Keratinocyte (primary cell): ENCODE data around the gene PRKCZ. TPM values are rescaled to one million over a fixed set of nuclear protein-coding genes. Genes with fewer than 3 reads are reported as not detected.

Experiments used
- DNase-seq: peaks from one replicate; pipeline ENCODE4 v3.0.0-alpha.2; 2011; ENCODE audit warnings: low read depth, missing footprints, low spot score
- FAIRE-seq: peaks from 2 replicates; lab custom pipeline; 2011; peaks lifted over from hg19 to GRCh38; lab: Jason Lieb, UNC
- H2AFZ ChIP-seq: 2 replicates; pipeline ENCODE4 v1.6.0; 2012; ENCODE audit warnings: low read length, control low read depth, inconsistent platforms; ENCODE audit not compliant: control insufficient read depth
- H3K27ac ChIP-seq: 2 replicates; pipeline ENCODE4 v1.5.1; 2011; ENCODE audit warnings: low read length; ENCODE audit not compliant: control insufficient read depth, insufficient read depth
- H3K27me3 ChIP-seq: 3 replicates; pipeline ENCODE4 v1.6.0; 2011; ENCODE audit warnings: low read length; ENCODE audit not compliant: control insufficient read depth, insufficient read depth; ENCODE audit errors: extremely low read depth
- H3K36me3 ChIP-seq, 2 experiments: 2 replicates in 1 of 2; 3 replicates in 1 of 2; pipeline ENCODE4 v1.5.1; 2011; ENCODE audit warnings: low read length in 2 of 2, mild to moderate bottlenecking in 1 of 2; ENCODE audit not compliant: control insufficient read depth in 2 of 2, insufficient read depth in 2 of 2; ENCODE audit errors: extremely low read depth in 1 of 2
- H3K4me1 ChIP-seq: 3 replicates; pipeline ENCODE4 v1.5.1; 2011; ENCODE audit warnings: low read length; ENCODE audit not compliant: control insufficient read depth, insufficient read depth; ENCODE audit errors: extremely low read depth
- H3K4me2 ChIP-seq: 3 replicates; pipeline ENCODE4 v1.6.0; 2011; ENCODE audit warnings: low read depth, low read length; ENCODE audit not compliant: control insufficient read depth, insufficient read depth; ENCODE audit errors: extremely low read depth
- H3K4me3 ChIP-seq, 3 experiments: fragments of 200-600 bp in 1 of 3; sonication (generic) in 1 of 3; 2 replicates in 2 of 3; 3 replicates in 1 of 3; pipeline ENCODE4 v1.5.1; 2011 to 2016; ENCODE audit warnings: low read length in 3 of 3, mild to moderate bottlenecking in 3 of 3, control low read depth in 2 of 3, inconsistent platforms in 1 of 3, low read depth in 1 of 3, mixed read lengths in 1 of 3, mixed run types in 1 of 3, moderate library complexity in 1 of 3; ENCODE audit not compliant: control insufficient read depth in 2 of 3, insufficient read depth in 2 of 3; ENCODE audit errors: extremely low read depth in 1 of 3
- H3K79me2 ChIP-seq: 2 replicates; pipeline ENCODE4 v1.6.0; 2012; ENCODE audit warnings: low read length; ENCODE audit not compliant: control insufficient read depth, insufficient read depth
- H3K9ac ChIP-seq: 3 replicates; pipeline ENCODE4 v1.6.0; 2011; ENCODE audit warnings: low read length; ENCODE audit not compliant: control insufficient read depth, insufficient read depth; ENCODE audit errors: extremely low read depth
- H3K9me1 ChIP-seq: 3 replicates; pipeline ENCODE4 v1.6.0; 2011; ENCODE audit warnings: low read length; ENCODE audit not compliant: control insufficient read depth, insufficient read depth; ENCODE audit errors: extremely low read depth
- H3K9me3 ChIP-seq: 2 replicates; pipeline ENCODE4 v1.5.1; 2012; ENCODE audit warnings: low read depth, low read length; ENCODE audit not compliant: control insufficient read depth
- H4K20me1 ChIP-seq: 3 replicates; pipeline ENCODE4 v1.6.0; 2011; ENCODE audit warnings: low read length; ENCODE audit not compliant: control insufficient read depth, insufficient read depth; ENCODE audit errors: extremely low read depth
- EZH2 ChIP-seq: IDR thresholded peaks from one replicate; pipeline ENCODE4 v1.6.1; 2012; ENCODE audit warnings: inconsistent platforms, mild to moderate bottlenecking, low read length, moderate library complexity
- dilution Hi-C: fragments of 300-500 bp; cut with MboI; formaldehyde crosslinking; loops from one replicate; pipeline ENCODE4 v1.7.0; 2020; ENCODE audit warnings: low sequenced_read_pairs; ENCODE audit not compliant: extremely low pct_ligation_motif_present
- polyA plus RNA-seq, 5 experiments: library from polyadenylated mRNA; depleted of rRNA in 3 of 5; stranded (reverse) in 3 of 5; stranded (forward) in 1 of 5; unstranded in 1 of 5; fragments of >200 nt; gene quantifications; 1 replicate in 1 of 5; 2 replicates in 3 of 5; 3 replicates in 1 of 5; pipeline versions ENCODE4 v1.2.1 to v1.2.3, GENCODE V29; 2011 to 2012; ENCODE audit warnings: missing spikeins in 2 of 5, low read depth in 1 of 5, low replicate concordance in 1 of 5
- TF ChIP-seq, protein P1 (sequence below), 3 experiments: IDR thresholded peaks in 1 of 3; conservative IDR thresholded peaks in 1 of 3; optimal IDR thresholded peaks in 1 of 3; 2 replicates in 2 of 3; 3 replicates in 1 of 3; pipeline versions ENCODE3 to v1.5.1; 2011; ENCODE audit warnings: low read length in 3 of 3, mild to moderate bottlenecking in 3 of 3, moderate library complexity in 2 of 3, control low read depth in 1 of 3, inconsistent platforms in 1 of 3; ENCODE audit not compliant: insufficient read depth in 2 of 3; ENCODE audit errors: extremely low read depth in 1 of 3

The PRKCZ gene
- polyA plus RNA-seq, 1 donor (not counting 4 experiments of a cell fraction or from before 2014, with no cell fraction given), result 36.3 TPM

DNA sequence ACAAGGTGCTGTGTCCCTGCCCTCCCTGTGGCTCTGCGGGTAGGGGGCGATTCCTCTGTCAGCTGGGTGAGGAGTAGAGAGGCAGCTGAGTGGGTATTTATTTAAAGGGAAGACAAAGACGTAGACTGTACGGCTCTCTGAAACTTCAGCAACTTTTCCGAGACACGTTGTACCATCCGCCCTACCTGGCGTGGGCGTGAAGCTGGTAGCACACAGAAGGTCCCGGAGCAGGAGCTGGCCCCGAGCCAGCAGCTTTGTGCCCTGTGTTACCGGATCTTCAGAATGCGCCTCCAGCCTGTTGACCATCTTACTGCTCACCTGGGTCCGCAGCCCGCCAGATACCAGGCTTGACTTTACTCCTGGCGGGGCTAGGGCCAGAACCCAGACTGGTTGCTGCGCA lies 34.9 kb downstream of the PRKCZ start:
- no peak overlapping the region for H3K9ac ChIP-seq
- H3K4me3 ChIP-seq, result no peak overlapping the region
- no peak overlapping the region for H3K4me2 ChIP-seq
- no peaks in the 10 kb centered on the region for H4K20me1 ChIP-seq
- H3K9me1 ChIP-seq, result no peaks in the 10 kb centered on the region
- H3K9me3 ChIP-seq, result no peaks in the 10 kb centered on the region
- no peak for FAIRE-seq
- H3K36me3 ChIP-seq, result peaks cover 0 to 3% of the 10 kb centered on the region in 2 experiments
- H3K27me3 ChIP-seq, result no peaks in the 10 kb centered on the region
- dilution Hi-C loops, result no loop called here
- H2AFZ ChIP-seq, result no peak overlapping the region
- DNase-seq, result no peak
- H3K4me1 ChIP-seq, result no peaks in the 10 kb centered on the region
- H3K27ac ChIP-seq, result no peak overlapping the region
- H3K79me2 ChIP-seq, result peaks cover 13% of the 10 kb centered on the region
- TF ChIP-seq, protein P1, sequence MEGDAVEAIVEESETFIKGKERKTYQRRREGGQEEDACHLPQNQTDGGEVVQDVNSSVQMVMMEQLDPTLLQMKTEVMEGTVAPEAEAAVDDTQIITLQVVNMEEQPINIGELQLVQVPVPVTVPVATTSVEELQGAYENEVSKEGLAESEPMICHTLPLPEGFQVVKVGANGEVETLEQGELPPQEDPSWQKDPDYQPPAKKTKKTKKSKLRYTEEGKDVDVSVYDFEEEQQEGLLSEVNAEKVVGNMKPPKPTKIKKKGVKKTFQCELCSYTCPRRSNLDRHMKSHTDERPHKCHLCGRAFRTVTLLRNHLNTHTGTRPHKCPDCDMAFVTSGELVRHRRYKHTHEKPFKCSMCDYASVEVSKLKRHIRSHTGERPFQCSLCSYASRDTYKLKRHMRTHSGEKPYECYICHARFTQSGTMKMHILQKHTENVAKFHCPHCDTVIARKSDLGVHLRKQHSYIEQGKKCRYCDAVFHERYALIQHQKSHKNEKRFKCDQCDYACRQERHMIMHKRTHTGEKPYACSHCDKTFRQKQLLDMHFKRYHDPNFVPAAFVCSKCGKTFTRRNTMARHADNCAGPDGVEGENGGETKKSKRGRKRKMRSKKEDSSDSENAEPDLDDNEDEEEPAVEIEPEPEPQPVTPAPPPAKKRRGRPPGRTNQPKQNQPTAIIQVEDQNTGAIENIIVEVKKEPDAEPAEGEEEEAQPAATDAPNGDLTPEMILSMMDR (optimal IDR thresholded peaks at IDR 0.05 in 1 of 3, IDR thresholded peaks at IDR 0.05 in 1 of 3, conservative IDR thresholded peaks at IDR 0.05 in 1 of 3; ENCODE audit: extremely low read depth in 1 of 3, insufficient read depth in 2 of 3, low read length in 3 of 3), result no peak
- no peak for TF ChIP-seq EZH2

DNA sequence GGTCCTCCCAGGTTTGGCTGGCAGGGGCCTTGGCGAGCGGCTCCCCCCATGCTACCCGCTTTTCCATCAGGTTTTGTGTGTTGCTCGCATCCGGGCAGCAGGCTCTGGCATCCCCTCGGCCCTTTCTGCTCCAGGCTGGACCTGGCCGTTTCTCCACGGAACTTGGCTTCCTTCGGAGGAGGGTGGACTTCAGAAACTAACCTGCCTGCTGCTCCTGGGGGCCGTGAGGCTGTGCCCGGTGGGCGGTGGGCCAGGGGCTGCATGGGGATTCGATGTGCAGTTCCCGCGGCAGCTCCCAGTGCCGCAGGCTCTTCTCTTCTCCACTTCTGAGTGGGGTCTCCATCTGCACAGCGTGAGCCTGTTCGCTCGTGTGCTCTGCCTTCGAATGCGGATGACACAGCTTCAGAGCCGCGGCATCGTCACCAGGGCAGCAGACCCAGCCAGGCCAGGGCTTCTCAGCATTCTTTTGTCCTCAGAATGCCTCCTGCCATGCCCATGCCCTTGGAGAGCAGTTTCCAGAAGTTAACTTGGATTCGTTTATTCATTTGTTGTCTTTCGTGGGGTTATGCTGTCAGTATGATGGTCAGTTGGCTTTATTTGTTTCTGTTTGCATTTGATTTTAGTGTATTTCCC lies 36.4 kb downstream of the PRKCZ start:
- H3K36me3 ChIP-seq, result peaks cover 0 to 1% of the 10 kb centered on the region in 2 experiments
- no peak for TF ChIP-seq EZH2
- TF ChIP-seq, protein P1 (optimal IDR thresholded peaks at IDR 0.05 in 1 of 3, IDR thresholded peaks at IDR 0.05 in 1 of 3, conservative IDR thresholded peaks at IDR 0.05 in 1 of 3; ENCODE audit: extremely low read depth in 1 of 3, insufficient read depth in 2 of 3, low read length in 3 of 3), result no peak
- no peak overlapping the region for H3K4me3 ChIP-seq
- H3K9me3 ChIP-seq, result no peaks in the 10 kb centered on the region
- H2AFZ ChIP-seq, result no peak overlapping the region
- peaks cover 3% of the 10 kb centered on the region for H3K79me2 ChIP-seq
- no peak for FAIRE-seq
- H3K9me1 ChIP-seq, result no peaks in the 10 kb centered on the region
- H3K27me3 ChIP-seq, result no peaks in the 10 kb centered on the region
- no peak overlapping the region for H3K9ac ChIP-seq
- no peaks in the 10 kb centered on the region for H4K20me1 ChIP-seq
- H3K4me1 ChIP-seq, result no peaks in the 10 kb centered on the region
- no peak overlapping the region for H3K27ac ChIP-seq
- DNase-seq, result no peak
- dilution Hi-C loops, result no loop called here
- H3K4me2 ChIP-seq, result no peak overlapping the region
